ENCODE data around the gene CD300A.

CD300A gene

GRCh38 chr17:74439691-74440567 is 26.5 kb upstream of the CD300A start:
- no peak for DNase-seq (ENCODE audit: low read depth)

GRCh38 chr17:74441537-74441936 is 24.9 kb upstream of the CD300A start:
- no peak for DNase-seq (ENCODE audit: low read depth)

- no peak for DNase-seq (ENCODE audit: low read depth)
These were observed 24.2 kb upstream of the CD300A start for GRCh38 chr17:74442291-74442669.

- no peak for DNase-seq (ENCODE audit: low read depth)
These were observed 23.5 kb upstream of the CD300A start for GRCh38 chr17:74442670-74443515.

- no peak for DNase-seq (ENCODE audit: low read depth)
These were observed 22.7 kb upstream of the CD300A start for GRCh38 chr17:74443516-74444296.

- DNase-seq (ENCODE audit: low read depth) = no peak
These were observed 22.0 kb upstream of the CD300A start for GRCh38 chr17:74444406-74444805.

- DNase-seq (ENCODE audit: low read depth) = no peak
These were observed 21.3 kb upstream of the CD300A start for GRCh38 chr17:74445158-74445557.

- DNase-seq (ENCODE audit: low read depth) = no peak
These were observed 19.6 kb upstream of the CD300A start for GRCh38 chr17:74446551-74447500.

GRCh38 chr17:74447628-74448159 is 18.7 kb upstream of the CD300A start:
- no peak for DNase-seq (ENCODE audit: low read depth)

GRCh38 chr17:74448756-74449155 is 17.7 kb upstream of the CD300A start:
- DNase-seq (ENCODE audit: low read depth) = no peak

GRCh38 chr17:74449306-74449705 is 17.1 kb upstream of the CD300A start:
- no peak for DNase-seq (ENCODE audit: low read depth)

- no peak for DNase-seq (ENCODE audit: low read depth)
These were observed 16.7 kb upstream of the CD300A start for GRCh38 chr17:74449773-74450172.

GRCh38 chr17:74450231-74450630 is 16.2 kb upstream of the CD300A start:
- no peak for DNase-seq (ENCODE audit: low read depth)

GRCh38 chr17:74450925-74451403 is 15.5 kb upstream of the CD300A start:
- no peak for DNase-seq (ENCODE audit: low read depth)

- no peak for DNase-seq (ENCODE audit: low read depth)
These were observed 14.9 kb upstream of the CD300A start for GRCh38 chr17:74451557-74451956.

- no peak for DNase-seq (ENCODE audit: low read depth)
These were observed 14.2 kb upstream of the CD300A start for GRCh38 chr17:74452033-74452840.

- DNase-seq (ENCODE audit: low read depth) = no peak
These were observed 13.4 kb upstream of the CD300A start for GRCh38 chr17:74452841-74453661.

GRCh38 chr17:74453665-74454196 is 12.7 kb upstream of the CD300A start:
- DNase-seq (ENCODE audit: low read depth) = no peak
